Measurements from ENCODE around the gene MDN1. TPM values are rescaled to one million over a fixed set of nuclear protein-coding genes. Genes with fewer than 3 reads are reported as not detected.
"Not testable (repeated sequence)": the region's sequence is repeated elsewhere in the genome, so short reads cannot be mapped to it uniquely, and the experiment has no call there.

MDN1 gene, protein sequence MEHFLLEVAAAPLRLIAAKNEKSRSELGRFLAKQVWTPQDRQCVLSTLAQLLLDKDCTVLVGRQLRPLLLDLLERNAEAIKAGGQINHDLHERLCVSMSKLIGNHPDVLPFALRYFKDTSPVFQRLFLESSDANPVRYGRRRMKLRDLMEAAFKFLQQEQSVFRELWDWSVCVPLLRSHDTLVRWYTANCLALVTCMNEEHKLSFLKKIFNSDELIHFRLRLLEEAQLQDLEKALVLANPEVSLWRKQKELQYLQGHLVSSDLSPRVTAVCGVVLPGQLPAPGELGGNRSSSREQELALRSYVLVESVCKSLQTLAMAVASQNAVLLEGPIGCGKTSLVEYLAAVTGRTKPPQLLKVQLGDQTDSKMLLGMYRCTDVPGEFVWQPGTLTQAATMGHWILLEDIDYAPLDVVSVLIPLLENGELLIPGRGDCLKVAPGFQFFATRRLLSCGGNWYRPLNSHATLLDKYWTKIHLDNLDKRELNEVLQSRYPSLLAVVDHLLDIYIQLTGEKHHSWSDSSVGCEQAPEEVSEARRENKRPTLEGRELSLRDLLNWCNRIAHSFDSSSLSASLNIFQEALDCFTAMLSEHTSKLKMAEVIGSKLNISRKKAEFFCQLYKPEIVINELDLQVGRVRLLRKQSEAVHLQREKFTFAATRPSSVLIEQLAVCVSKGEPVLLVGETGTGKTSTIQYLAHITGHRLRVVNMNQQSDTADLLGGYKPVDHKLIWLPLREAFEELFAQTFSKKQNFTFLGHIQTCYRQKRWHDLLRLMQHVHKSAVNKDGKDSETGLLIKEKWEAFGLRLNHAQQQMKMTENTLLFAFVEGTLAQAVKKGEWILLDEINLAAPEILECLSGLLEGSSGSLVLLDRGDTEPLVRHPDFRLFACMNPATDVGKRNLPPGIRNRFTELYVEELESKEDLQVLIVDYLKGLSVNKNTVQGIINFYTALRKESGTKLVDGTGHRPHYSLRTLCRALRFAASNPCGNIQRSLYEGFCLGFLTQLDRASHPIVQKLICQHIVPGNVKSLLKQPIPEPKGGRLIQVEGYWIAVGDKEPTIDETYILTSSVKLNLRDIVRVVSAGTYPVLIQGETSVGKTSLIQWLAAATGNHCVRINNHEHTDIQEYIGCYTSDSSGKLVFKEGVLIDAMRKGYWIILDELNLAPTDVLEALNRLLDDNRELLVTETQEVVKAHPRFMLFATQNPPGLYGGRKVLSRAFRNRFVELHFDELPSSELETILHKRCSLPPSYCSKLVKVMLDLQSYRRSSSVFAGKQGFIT (N-terminal part only)
- 10 to 100 TPM; 38.2 to 39.4 TPM for total RNA-seq

DNA sequence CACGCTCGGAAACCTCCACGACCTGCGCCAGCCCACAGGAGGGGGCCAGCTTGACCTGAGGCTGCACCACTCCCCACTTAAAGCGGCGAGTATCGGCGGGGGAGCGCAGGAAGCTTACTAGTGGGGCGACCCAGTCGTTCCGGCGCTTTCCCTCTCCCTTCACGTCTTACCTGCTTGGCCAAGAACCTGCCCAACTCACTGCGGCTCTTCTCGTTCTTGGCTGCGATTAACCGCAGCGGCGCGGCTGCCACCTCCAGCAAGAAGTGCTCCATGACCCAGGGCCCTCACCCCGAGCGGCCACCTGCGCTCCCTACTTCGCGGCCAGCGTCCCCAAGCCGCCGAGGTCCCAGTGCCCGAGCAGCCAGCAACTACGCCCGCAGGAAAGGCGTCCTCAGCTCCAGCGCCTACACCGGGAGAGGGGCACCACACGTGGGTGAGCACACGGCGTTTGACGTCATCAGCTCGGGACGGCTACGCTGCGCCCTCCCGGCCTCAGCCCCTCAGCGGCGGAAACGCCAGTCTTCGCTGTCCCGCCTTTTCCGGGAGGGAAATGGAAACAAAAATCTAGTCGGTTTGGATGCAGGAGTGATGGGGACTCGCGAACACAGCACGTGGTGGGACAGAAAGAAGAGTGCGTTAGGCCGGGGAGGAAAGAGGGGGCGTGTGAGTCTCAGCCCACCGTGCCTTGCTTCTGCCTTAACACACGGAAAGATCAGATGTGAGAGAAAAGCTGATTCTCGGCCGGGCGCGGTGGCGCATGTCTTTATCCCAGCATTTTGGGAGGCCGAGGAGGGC lies at the start of gene MDN1:
TSS of gene MDN1 (minus strand) at position 459 of the 795 bp plus-strand sequence. CDS start at position 272, 187 bp downstream.
- Mint-ChIP-seq H3K27me3 (no peaks in the 10 kb centered on the region), H3K9me3 (no peaks in the 10 kb centered on the region), H3K36me3 (ENCODE audit: low read depth) (peaks cover 15% of the 10 kb centered on the region), H3K4me3 (peak within 1 kb of the TSS; percentile 88), H3K27ac (peak within 1 kb of the TSS; percentile 89), H3K4me1 (peaks cover 31% of the 10 kb centered on the region)
- peak; percentile 91 for DNase-seq
- ChIA-PET POLR2A (interaction anchor here (0.6 to 4.7 kb wide), 26 partner anchors 9 to 657 kb away, joined by 3 to 160 read pairs (median 4); partner anchors contain the start of genes CASP8AP2 and LYRM2), CTCF (interaction anchor here (0.7 to 3.0 kb wide), 13 partner anchors 9 to 493 kb away, joined by 3 to 38 read pairs (median 4); partner anchors contain the start of genes CASP8AP2 and LYRM2)

DNA sequence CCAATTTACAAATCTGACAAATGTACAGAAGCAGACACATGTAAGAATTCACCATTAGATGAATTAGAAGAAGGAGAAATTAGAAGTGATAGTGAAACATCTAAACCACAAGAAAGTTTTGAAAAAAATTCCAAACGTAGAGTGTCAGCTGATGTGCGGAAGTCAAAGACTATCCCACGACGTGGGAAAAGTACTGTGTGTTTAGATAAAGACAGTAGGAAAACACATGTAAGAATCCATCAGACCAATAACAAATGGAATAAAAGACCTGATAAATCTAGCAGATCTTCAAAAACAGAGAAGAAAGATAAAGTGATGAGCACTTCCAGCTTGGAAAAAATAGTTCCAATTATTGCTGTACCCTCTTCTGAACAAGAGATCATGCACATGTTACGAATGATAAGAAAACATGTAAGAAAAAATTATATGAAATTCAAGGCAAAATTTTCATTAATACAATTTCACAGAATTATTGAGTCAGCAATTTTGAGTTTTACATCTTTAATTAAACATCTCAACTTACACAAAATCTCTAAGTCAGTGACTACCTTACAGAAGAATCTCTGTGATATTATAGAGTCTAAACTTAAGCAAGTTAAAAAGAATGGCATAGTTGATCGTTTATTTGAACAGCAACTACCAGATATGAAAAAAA lies 46.6 kb upstream of the MDN1 start:
- no peak overlapping the region for H3K4me3 Mint-ChIP-seq
- DNase-seq: no peak
- H3K9me3 Mint-ChIP-seq: peaks cover 2% of the 10 kb centered on the region
- no peak overlapping the region for H3K27ac Mint-ChIP-seq
- ChIA-PET POLR2A (interaction anchor here (1.0 kb wide), 1 partner anchor 18 kb away, joined by 3 read pairs; no protein-coding TSS in a partner anchor), CTCF (interaction anchor here (1.0 kb wide), 1 partner anchor 14 kb away, joined by 4 read pairs; no protein-coding TSS in a partner anchor)
- no peaks in the 10 kb centered on the region for H3K27me3 Mint-ChIP-seq
- H3K4me1 Mint-ChIP-seq: peaks cover 31% of the 10 kb centered on the region
- peaks cover 83% of the 10 kb centered on the region for H3K36me3 Mint-ChIP-seq (ENCODE audit: low read depth)

DNA sequence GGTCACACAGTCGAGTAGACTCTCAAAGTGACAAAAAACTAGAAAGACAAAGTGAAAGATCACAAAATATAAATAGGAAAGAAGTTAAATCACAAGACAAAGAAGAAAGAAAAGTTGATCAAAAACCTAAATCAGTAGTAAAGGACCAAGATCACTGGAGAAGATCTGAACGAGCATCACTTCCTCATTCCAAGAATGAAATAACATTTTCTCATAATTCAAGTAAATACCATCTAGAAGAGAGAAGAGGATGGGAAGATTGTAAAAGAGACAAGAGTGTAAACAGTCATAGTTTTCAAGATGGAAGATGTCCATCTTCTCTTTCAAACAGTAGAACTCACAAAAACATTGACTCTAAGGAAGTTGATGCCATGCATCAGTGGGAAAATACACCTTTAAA lies 43.1 kb upstream of the MDN1 start:
- Mint-ChIP-seq H3K4me1 (peaks cover 41% of the 10 kb centered on the region), H3K36me3 (ENCODE audit: low read depth) (peaks cover 76% of the 10 kb centered on the region), H3K4me3 (no peak overlapping the region), H3K27ac (peak overlapping the region; percentile 77), H3K9me3 (peaks cover 2% of the 10 kb centered on the region), H3K27me3 (no peaks in the 10 kb centered on the region)
- DNase-seq: no peak
- POLR2A ChIA-PET: interaction anchor here (3.8 kb wide), 1 partner anchor 33 kb away, joined by 17 read pairs; the partner anchor contains the start of gene CASP8AP2
- CTCF ChIA-PET: no interaction called here

DNA sequence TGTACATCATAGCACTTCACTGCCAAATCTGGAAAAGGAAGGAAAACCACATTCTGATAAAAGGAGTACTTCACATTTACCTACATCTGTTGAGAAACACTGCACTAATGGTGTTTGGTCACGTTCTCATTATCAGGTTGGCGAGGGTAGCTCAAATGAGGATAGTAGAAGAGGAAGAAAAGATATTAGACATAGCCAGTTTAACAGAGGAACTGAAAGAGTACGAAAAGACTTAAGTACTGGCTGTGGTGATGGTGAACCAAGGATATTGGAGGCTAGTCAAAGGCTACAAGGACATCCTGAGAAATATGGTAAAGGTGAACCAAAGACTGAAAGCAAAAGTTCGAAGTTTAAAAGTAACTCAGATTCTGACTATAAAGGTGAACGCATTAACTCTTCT lies 42.7 kb upstream of the MDN1 start:
- Mint-ChIP-seq H3K27ac (peak overlapping the region; percentile 77), H3K4me1 (peaks cover 41% of the 10 kb centered on the region), H3K9me3 (peaks cover 2% of the 10 kb centered on the region), H3K27me3 (no peaks in the 10 kb centered on the region), H3K36me3 (ENCODE audit: low read depth) (peaks cover 72% of the 10 kb centered on the region), H3K4me3 (no peak overlapping the region)
- POLR2A ChIA-PET: interaction anchor here (3.8 kb wide), 1 partner anchor 33 kb away, joined by 17 read pairs; the partner anchor contains the start of gene CASP8AP2
- no peak for DNase-seq
- CTCF ChIA-PET: no interaction called here

DNA sequence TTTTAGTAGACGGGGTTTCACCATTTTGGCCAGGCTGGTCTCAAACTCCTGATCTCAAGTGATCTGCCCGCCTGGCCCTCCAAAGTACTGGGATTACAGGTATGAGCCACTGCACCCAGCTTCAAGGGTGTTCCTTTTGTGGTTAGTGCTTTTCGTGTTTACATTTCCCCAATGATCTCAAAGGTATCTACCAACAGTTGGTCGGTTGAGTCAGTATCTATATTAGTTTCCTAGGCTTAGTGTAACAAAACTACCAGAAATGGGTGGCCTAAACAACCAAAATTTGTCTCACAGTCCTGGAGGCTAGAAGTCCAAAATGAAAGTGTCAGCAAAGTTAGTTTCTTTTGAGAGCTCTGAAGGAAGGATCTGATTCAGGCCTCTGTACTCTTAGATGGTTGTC lies 40.1 kb upstream of the MDN1 start:
- peak; percentile 50 for DNase-seq
- peaks cover 41% of the 10 kb centered on the region for H3K4me1 Mint-ChIP-seq
- ChIA-PET POLR2A (interaction anchor here (0.7 to 3.8 kb wide), 6 partner anchors 18 to 61 kb away, joined by 3 to 17 read pairs (median 3); partner anchors contain the start of genes CASP8AP2 and MDN1), CTCF (interaction anchor here (0.8 to 1.6 kb wide), 4 partner anchors 14 to 488 kb away, joined by 3 to 6 read pairs (median 4); no protein-coding TSS in a partner anchor)
- peaks cover 2% of the 10 kb centered on the region for H3K9me3 Mint-ChIP-seq
- peak overlapping the region; percentile 96 for H3K27ac Mint-ChIP-seq
- peak overlapping the region; percentile 34 for H3K4me3 Mint-ChIP-seq
- H3K36me3 Mint-ChIP-seq (ENCODE audit: low read depth): peaks cover 69% of the 10 kb centered on the region
- H3K27me3 Mint-ChIP-seq: no peaks in the 10 kb centered on the region

DNA sequence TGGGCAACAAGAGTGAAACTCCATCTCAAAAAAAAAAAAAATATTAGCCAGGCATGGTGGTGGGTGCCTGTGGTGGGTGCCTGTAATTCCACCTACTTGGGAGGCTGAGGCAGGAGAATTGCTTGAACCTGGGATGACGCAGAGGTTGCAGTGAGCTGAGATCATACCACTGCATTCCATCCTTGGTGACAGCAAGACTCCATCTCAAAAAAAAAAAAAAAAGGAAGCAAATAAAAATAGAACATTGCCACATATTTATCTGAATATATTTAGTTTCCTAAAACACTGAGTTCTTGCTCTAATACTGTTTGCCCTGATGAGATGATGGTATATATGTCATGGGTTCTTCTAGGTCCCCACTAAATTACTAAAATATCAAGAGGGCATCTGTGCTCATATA lies 38.4 kb upstream of the MDN1 start:
- ChIA-PET CTCF (no interaction called here), POLR2A (no interaction called here)
- H3K36me3 Mint-ChIP-seq (ENCODE audit: low read depth): peaks cover 67% of the 10 kb centered on the region
- peaks cover 33% of the 10 kb centered on the region for H3K4me1 Mint-ChIP-seq
- no peaks in the 10 kb centered on the region for H3K9me3 Mint-ChIP-seq
- no peak overlapping the region for H3K4me3 Mint-ChIP-seq
- no peaks in the 10 kb centered on the region for H3K27me3 Mint-ChIP-seq
- no peak overlapping the region for H3K27ac Mint-ChIP-seq
- no peak for DNase-seq

DNA sequence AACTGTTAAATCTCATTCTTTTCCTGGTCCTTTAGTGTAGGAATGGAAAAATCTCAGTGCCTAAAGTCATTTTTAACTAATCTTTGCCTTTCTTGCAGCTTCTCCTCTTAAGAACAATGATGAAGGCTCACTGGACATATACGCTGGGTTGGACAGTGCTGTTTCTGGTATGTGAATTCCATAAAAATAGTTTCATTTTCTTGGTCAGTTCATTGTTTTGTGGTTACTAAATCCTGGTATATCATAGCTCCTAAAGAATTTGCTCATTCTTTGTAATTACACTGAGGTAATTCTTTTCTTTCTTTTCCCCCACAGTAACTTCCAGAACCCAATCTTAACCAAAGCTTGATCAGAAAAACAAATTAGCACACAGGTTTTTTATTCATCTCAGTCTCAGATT lies 33.5 kb upstream of the MDN1 start:
- Mint-ChIP-seq H3K27me3 (no peaks in the 10 kb centered on the region), H3K27ac (no peak overlapping the region), H3K4me3 (no peak overlapping the region), H3K4me1 (peaks cover 15% of the 10 kb centered on the region), H3K9me3 (no peaks in the 10 kb centered on the region), H3K36me3 (ENCODE audit: low read depth) (peaks cover 63% of the 10 kb centered on the region)
- no peak for DNase-seq
- ChIA-PET CTCF (interaction anchor here (0.7 to 0.8 kb wide), 2 partner anchors 24 to 345 kb away, joined by 3 read pairs; partner anchors contain the start of gene CASP8AP2), POLR2A (no interaction called here)

DNA sequence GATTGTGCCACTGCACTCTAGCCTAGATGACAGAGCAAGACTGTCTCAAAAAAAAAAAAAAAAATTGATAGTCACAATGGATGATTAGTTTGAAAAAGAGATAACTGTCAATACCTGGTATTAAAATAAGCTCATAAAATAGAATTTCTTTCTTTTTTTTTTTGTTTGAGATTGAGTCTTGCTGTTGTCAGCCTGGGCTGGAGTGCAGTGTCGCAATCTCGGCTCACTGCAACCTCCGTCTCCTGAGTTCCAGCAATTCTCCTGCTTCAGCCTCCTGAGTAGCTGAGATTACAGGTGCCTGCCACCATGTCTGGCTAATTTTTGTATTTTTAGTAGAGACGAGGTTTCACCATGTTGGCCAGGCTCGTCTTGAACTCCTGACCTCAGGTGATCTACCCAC lies 27.9 kb upstream of the MDN1 start:
- H3K27me3 Mint-ChIP-seq, H3K4me3 Mint-ChIP-seq, H3K27ac Mint-ChIP-seq, CTCF ChIA-PET, H3K9me3 Mint-ChIP-seq, DNase-seq, POLR2A ChIA-PET: not testable (repeated sequence)
- H3K4me1 Mint-ChIP-seq: peaks cover 22% of the 10 kb centered on the region
- peaks cover 47% of the 10 kb centered on the region for H3K36me3 Mint-ChIP-seq (ENCODE audit: low read depth)

DNA sequence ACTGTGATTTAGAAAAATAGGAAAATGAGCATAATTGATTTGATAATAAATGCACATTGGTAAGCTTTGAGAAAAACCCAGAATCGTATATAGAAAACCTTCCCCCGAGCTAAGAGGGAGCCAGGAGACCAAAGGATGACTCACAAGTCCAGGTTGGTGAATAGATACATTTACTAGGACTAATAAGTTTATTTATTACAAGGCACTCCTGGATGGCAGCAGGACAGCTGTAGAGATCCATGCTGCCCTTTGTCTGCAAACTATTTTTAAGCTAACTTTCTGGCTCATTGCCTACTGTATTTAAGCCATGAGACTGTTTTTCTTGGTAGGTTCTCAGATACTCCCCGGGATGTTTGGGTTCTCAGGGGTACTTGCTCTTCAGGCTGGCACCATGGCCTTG lies 23.5 kb upstream of the MDN1 start:
- CTCF ChIA-PET: no interaction called here
- no peak overlapping the region for H3K4me3 Mint-ChIP-seq
- peaks cover 34% of the 10 kb centered on the region for H3K36me3 Mint-ChIP-seq (ENCODE audit: low read depth)
- no peaks in the 10 kb centered on the region for H3K9me3 Mint-ChIP-seq
- H3K27me3 Mint-ChIP-seq: no peaks in the 10 kb centered on the region
- POLR2A ChIA-PET: interaction anchor here (0.9 to 3.5 kb wide), 3 partner anchors 8 to 14 kb away, joined by 3 to 16 read pairs (median 3); partner anchors contain the start of gene CASP8AP2
- H3K4me1 Mint-ChIP-seq: peaks cover 24% of the 10 kb centered on the region
- no peak for DNase-seq
- no peak overlapping the region for H3K27ac Mint-ChIP-seq

DNA sequence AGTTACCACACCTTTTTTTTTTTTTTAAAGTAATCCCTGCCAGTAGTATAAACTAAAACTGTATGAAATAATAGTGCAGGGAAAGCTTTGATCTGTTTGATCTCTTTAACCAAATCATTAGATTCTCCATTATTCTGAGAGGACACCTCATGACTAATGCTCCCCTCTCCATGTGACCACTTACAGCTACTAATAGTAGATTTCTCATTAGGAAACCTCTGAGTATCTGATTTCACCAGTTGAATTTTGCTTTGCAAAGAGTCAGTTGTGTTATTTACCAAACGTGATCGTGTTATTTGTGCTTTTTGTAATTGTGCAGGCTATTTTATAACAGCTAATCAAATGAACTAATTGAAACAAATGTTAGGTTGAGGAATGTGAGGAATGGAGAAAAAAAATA lies 22.6 kb upstream of the MDN1 start:
- no peaks in the 10 kb centered on the region for H3K27me3 Mint-ChIP-seq
- DNase-seq: no peak
- no peak overlapping the region for H3K27ac Mint-ChIP-seq
- POLR2A ChIA-PET: interaction anchor here (1.1 to 3.5 kb wide), 3 partner anchors 13 to 22 kb away, joined by 3 to 16 read pairs (median 4); partner anchors contain the start of gene CASP8AP2
- H3K9me3 Mint-ChIP-seq: no peaks in the 10 kb centered on the region
- peaks cover 37% of the 10 kb centered on the region for H3K36me3 Mint-ChIP-seq (ENCODE audit: low read depth)
- H3K4me3 Mint-ChIP-seq: no peak overlapping the region
- peaks cover 27% of the 10 kb centered on the region for H3K4me1 Mint-ChIP-seq
- CTCF ChIA-PET: no interaction called here

DNA sequence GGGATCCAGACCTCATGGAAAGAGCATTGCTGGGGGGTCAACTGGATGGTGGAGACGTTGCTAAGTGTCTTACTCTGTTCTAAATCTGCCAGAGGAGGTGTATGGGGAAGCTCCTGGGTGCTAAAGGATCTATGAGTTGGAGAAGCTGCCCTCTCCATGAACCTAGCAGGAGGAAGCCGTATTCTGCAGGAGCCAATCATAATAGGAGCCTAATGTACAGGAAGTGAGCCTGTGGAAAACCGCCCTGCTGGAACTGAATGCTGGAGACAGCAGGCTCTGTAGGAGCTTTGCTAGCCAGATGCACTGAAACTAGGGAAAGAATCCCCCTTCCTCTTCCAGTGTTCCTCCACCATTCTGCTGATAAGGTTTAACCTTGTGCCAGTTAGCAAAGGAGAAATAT lies 20.9 kb upstream of the MDN1 start:
- POLR2A ChIA-PET: interaction anchor here (1.5 kb wide), 1 partner anchor 21 kb away, joined by 9 read pairs; the partner anchor contains the start of gene MDN1
- CTCF ChIA-PET: no interaction called here

More for the DNA sequence above, 20.9 kb upstream of the MDN1 start:
- Mint-ChIP-seq H3K27ac (no peak overlapping the region), H3K36me3 (ENCODE audit: low read depth) (peaks cover 45% of the 10 kb centered on the region), H3K27me3 (no peaks in the 10 kb centered on the region), H3K4me3 (no peak overlapping the region), H3K9me3 (no peaks in the 10 kb centered on the region), H3K4me1 (peaks cover 42% of the 10 kb centered on the region)
- no peak for DNase-seq

Measured in activated CD4-positive, alpha-beta memory T cell treated with anti-CD3 and anti-CD28 coated beads, Interleukin-2, amount 10 ng/mL, durations not matched to agents 7 days and 5 days (primary cell).